HFFc6 (cell line): Measurements from ENCODE around the gene SPDEF. TPM values are rescaled to one million over a fixed set of nuclear protein-coding genes. Genes with fewer than 3 reads are reported as not detected.

ENCODE experiments used
- DNase-seq: peaks from one replicate; pipeline ENCODE4 v3.0.0-alpha.2; 2018
- H3K27ac Mint-ChIP-seq: 2 replicates; pipeline ENCODE4 v1.8.0; 2020; ENCODE audit warnings: mild to moderate bottlenecking, mixed read lengths
- H3K27me3 Mint-ChIP-seq: 2 replicates; pipeline ENCODE4 v1.8.0; 2021; ENCODE audit warnings: mild to moderate bottlenecking, moderate library complexity, mixed read lengths; ENCODE audit not compliant: insufficient read depth
- H3K36me3 Mint-ChIP-seq: 2 replicates; pipeline ENCODE4 v1.8.0; 2021; ENCODE audit warnings: low read depth, mixed read lengths
- H3K4me1 Mint-ChIP-seq: 2 replicates; pipeline ENCODE4 v1.8.0; 2020; ENCODE audit warnings: low read depth, mixed read lengths
- H3K4me3 Mint-ChIP-seq: 2 replicates; pipeline ENCODE4 v1.8.0; 2020; ENCODE audit warnings: mild to moderate bottlenecking, moderate library complexity, mixed read lengths
- H3K9me3 Mint-ChIP-seq: 2 replicates; pipeline ENCODE4 v1.8.0; 2020; ENCODE audit warnings: mild to moderate bottlenecking, mixed read lengths
- CTCF ChIP-seq: fragments of 200-600 bp; sonication (generic); IDR thresholded peaks from 2 replicates; pipeline ENCODE4 v1.5.0; 2021; ENCODE audit warnings: antibody characterized with exemption, mild to moderate bottlenecking
- total RNA-seq, 6 experiments: library from RNA; stranded (reverse); fragmentation: NEBNext Ultra II Directional; extraction: Animal tissue kit (Norgen Biotek cat#: 25700); gene quantifications; 2 replicates in 1 of 6; 3 replicates in 5 of 6; pipeline ENCODE4 v1.2.3, GENCODE V29; 2021

SPDEF gene
- total RNA-seq, 6 experiments from 2014 or later, result not detected

GRCh38 chr6:34600101-34600500, 44.0 kb upstream of the SPDEF start:
- no peaks in the 10 kb centered on the region; the same call in 1 of the 2 replicates for H3K36me3 Mint-ChIP-seq
- no peak for DNase-seq
- no peak for TF ChIP-seq CTCF
- no peaks in the 10 kb centered on the region for H3K9me3 Mint-ChIP-seq
- peaks cover 2% of the 10 kb centered on the region; the same call in 1 of the 2 replicates for H3K27me3 Mint-ChIP-seq
- no peak overlapping the region for H3K27ac Mint-ChIP-seq
- H3K4me3 Mint-ChIP-seq, result no peak overlapping the region
- H3K4me1 Mint-ChIP-seq, result peaks cover 53% of the 10 kb centered on the region

GRCh38 chr6:34598712-34599111, 42.6 kb upstream of the SPDEF start:
- no peak for DNase-seq
- no peak overlapping the region for H3K4me3 Mint-ChIP-seq
- H3K36me3 Mint-ChIP-seq, result no peaks in the 10 kb centered on the region
- TF ChIP-seq CTCF, result no peak
- peaks cover 51% of the 10 kb centered on the region for H3K4me1 Mint-ChIP-seq
- H3K9me3 Mint-ChIP-seq, result no peaks in the 10 kb centered on the region
- no peak overlapping the region for H3K27ac Mint-ChIP-seq
- H3K27me3 Mint-ChIP-seq, result peaks cover 2% of the 10 kb centered on the region; the same call in 1 of the 2 replicates

DNA sequence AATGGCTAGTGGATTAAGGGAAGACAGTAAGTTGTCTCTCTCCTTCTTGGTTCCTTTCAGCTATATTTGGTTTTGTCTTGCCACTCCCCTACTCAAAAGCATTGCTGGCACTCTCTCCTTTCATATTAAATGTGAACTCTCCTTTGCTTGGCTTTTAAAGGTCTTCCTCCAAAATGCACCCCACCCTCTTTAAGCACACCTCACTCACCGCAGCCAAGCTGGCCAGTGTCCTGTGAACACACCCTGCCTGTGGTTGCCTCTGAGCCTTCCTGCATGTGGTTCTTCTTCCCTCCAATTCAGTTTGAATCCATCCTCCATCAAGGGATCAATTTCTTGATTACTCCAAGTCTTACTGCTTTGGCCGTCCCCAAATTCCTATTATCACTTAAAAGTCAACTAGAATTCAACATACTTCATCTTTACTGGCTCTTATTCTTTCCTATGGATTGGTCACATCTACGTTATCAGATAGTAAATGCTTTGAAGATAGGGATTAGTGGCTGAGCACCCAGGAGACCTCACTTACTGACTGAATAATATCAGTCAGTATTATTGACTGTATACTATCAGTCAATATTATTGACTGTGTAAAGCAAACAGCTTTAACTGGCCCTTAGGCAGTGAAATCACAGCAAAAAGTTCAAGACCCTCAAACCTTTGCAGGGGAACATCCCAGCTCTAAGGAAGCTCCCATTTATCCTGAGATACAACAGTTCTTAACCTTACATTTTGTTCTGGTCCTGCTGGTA, 41.6 kb upstream of the SPDEF start:
- peaks cover 47% of the 10 kb centered on the region for H3K4me1 Mint-ChIP-seq

DNA sequence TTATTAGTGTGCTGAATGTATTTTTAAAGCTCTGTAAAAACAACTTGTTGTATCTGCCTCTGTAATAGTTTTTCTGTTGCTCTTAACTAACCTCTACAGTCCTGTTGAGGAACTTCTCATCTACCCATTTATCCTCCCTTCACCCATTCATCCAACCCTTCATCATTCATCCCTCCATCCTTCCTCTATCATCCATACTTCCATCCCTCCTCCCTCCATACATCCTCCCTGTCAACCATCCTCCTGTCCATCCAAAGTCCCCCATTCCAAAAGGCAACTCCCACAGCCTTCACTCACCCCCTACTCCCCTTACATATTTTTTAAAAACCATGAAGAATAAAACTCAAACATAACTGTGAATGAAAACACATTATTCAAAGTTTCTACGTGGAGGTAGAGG, 40.7 kb upstream of the SPDEF start:
- no peak overlapping the region for H3K4me3 Mint-ChIP-seq
- H3K9me3 Mint-ChIP-seq, result no peaks in the 10 kb centered on the region
- H3K36me3 Mint-ChIP-seq, result no peaks in the 10 kb centered on the region
- H3K27me3 Mint-ChIP-seq, result peaks cover 2% of the 10 kb centered on the region; the same call in 1 of the 2 replicates
- TF ChIP-seq CTCF, result no peak
- no peak for DNase-seq
- peaks cover 38% of the 10 kb centered on the region for H3K4me1 Mint-ChIP-seq
- H3K27ac Mint-ChIP-seq, result peak overlapping the region; percentile 3; the same call in 1 of the 2 replicates

More for the DNA sequence above, 41.6 kb upstream of the SPDEF start:
- TF ChIP-seq CTCF, result no peak
- peaks cover 2% of the 10 kb centered on the region; the same call in 1 of the 2 replicates for H3K27me3 Mint-ChIP-seq
- no peak overlapping the region; the same call in 1 of the 2 replicates for H3K27ac Mint-ChIP-seq
- no peaks in the 10 kb centered on the region for H3K9me3 Mint-ChIP-seq
- H3K36me3 Mint-ChIP-seq, result no peaks in the 10 kb centered on the region
- no peak for DNase-seq
- no peak overlapping the region for H3K4me3 Mint-ChIP-seq

GRCh38 chr6:34595332-34596184, 39.4 kb upstream of the SPDEF start:
- TF ChIP-seq CTCF, result no peak
- Mint-ChIP-seq H3K36me3 (no peaks in the 10 kb centered on the region), H3K27ac (peak overlapping the region; percentile 18; the same call in 1 of the 2 replicates), H3K4me1 (peaks cover 38% of the 10 kb centered on the region), H3K27me3 (peaks cover 2% of the 10 kb centered on the region; the same call in 1 of the 2 replicates), H3K4me3 (no peak overlapping the region), H3K9me3 (no peaks in the 10 kb centered on the region)
- DNase-seq, result peak; percentile 18
